ENCODE measurements around the gene SLC16A10.

Gene SLC16A10

GRCh38 chr6:111176038-111176759 is 88.9 kb downstream of the SLC16A10 start:
- no peak overlapping the region for H3K4me3 ChIP-seq (ENCODE audit: low read depth, low read length)
- ChIA-PET CTCF (interaction anchor here (0.9 to 1.2 kb wide), 3 partner anchors 9 to 118 kb away, joined by 3 read pairs; no protein-coding TSS in a partner anchor), POLR2A (no interaction called here)
- DNase-seq (ENCODE audit: low read depth, low spot score): no peak
- TF ChIP-seq CTCF (IDR thresholded peaks at IDR 0.05; ENCODE audit: insufficient read depth, low read length, missing control alignments): no peak

GRCh38 chr6:111176760-111177099 is 89.4 kb downstream of the SLC16A10 start:
- ChIA-PET POLR2A (no interaction called here), CTCF (no interaction called here)
- no peak for TF ChIP-seq CTCF (IDR thresholded peaks at IDR 0.05; ENCODE audit: insufficient read depth, low read length, missing control alignments)
- DNase-seq (ENCODE audit: low read depth, low spot score): no peak
- no peak overlapping the region for H3K4me3 ChIP-seq (ENCODE audit: low read depth, low read length)

- DNase-seq (ENCODE audit: low read depth, low spot score): no peak
- POLR2A ChIA-PET: no interaction called here
- no peak for TF ChIP-seq CTCF (IDR thresholded peaks at IDR 0.05; ENCODE audit: insufficient read depth, low read length, missing control alignments)
- CTCF ChIA-PET: no interaction called here
- no peak overlapping the region for H3K4me3 ChIP-seq (ENCODE audit: low read depth, low read length)
Observed at GRCh38 chr6:111177131-111177530, 89.8 kb downstream of the SLC16A10 start.

- POLR2A ChIA-PET: no interaction called here
- no peak for TF ChIP-seq CTCF (IDR thresholded peaks at IDR 0.05; ENCODE audit: insufficient read depth, low read length, missing control alignments)
- no peak overlapping the region for H3K4me3 ChIP-seq (ENCODE audit: low read depth, low read length)
- DNase-seq (ENCODE audit: low read depth, low spot score): no peak
- CTCF ChIA-PET: interaction anchor here (0.7 to 0.8 kb wide), 2 partner anchors 9 to 26 kb away, joined by 3 read pairs; no protein-coding TSS in a partner anchor
Observed at GRCh38 chr6:111183702-111184517, 96.6 kb downstream of the SLC16A10 start.

GRCh38 chr6:111184827-111185532 is 97.7 kb downstream of the SLC16A10 start:
- ChIA-PET CTCF (interaction anchor here (1.2 to 1.6 kb wide), 2 partner anchors 9 to 26 kb away, joined by 3 to 4 read pairs; no protein-coding TSS in a partner anchor), POLR2A (no interaction called here)
- no peak for TF ChIP-seq CTCF (IDR thresholded peaks at IDR 0.05; ENCODE audit: insufficient read depth, low read length, missing control alignments)
- H3K4me3 ChIP-seq (ENCODE audit: low read depth, low read length): no peak overlapping the region
- no peak for DNase-seq (ENCODE audit: low read depth, low spot score)

- CTCF ChIA-PET: interaction anchor here (1.6 kb wide), 1 partner anchor 25 kb away, joined by 4 read pairs; no protein-coding TSS in a partner anchor
- no peak for DNase-seq (ENCODE audit: low read depth, low spot score)
- POLR2A ChIA-PET: no interaction called here
- no peak for TF ChIP-seq CTCF (IDR thresholded peaks at IDR 0.05; ENCODE audit: insufficient read depth, low read length, missing control alignments)
- H3K4me3 ChIP-seq (ENCODE audit: low read depth, low read length): no peak overlapping the region
Observed at GRCh38 chr6:111185954-111186353, 98.7 kb downstream of the SLC16A10 start.
